WTC11 (cell line): Measurements from ENCODE around the gene PSD2. TPM values are rescaled to one million over a fixed set of nuclear protein-coding genes. Genes with fewer than 3 reads are reported as not detected.

Experiments
- ATAC-seq: fragments of 200-7000 bp; cut with Tn5 transposase; 2 replicates; pipeline ENCODE4 v1.10.0; 2021; ENCODE audit warnings: mild to moderate bottlenecking, moderate library complexity
- CTCF ChIA-PET: fragments of 300-600 bp; sonication (Branson Sonifier 250); formaldehyde crosslinking; loops from one replicate; lab custom pipeline; 2021; ENCODE audit warnings: antibody characterized with exemption; lab: Charles Lee
- POLR2A ChIA-PET: fragments of 350-600 bp; sonication (Branson Sonifier 250); formaldehyde crosslinking; loops from one replicate; lab custom pipeline; 2021; ENCODE audit warnings: antibody characterized with exemption; lab: Charles Lee
- DNase-seq: peaks from one replicate; pipeline ENCODE4 v3.0.0; 2021; ENCODE audit warnings: low spot score
- H3K27ac Mint-ChIP-seq: 2 replicates; pipeline ENCODE4 v1.8.0; 2021; ENCODE audit warnings: mixed read lengths
- H3K27me3 Mint-ChIP-seq: 2 replicates; pipeline ENCODE4 v1.8.0; 2021; ENCODE audit warnings: low read depth, mild to moderate bottlenecking, moderate library complexity, mixed read lengths
- H3K36me3 Mint-ChIP-seq: 2 replicates; pipeline ENCODE4 v1.8.0; 2021; ENCODE audit warnings: mixed read lengths
- H3K4me1 Mint-ChIP-seq: 2 replicates; pipeline ENCODE4 v1.8.0; 2022; ENCODE audit warnings: mixed read lengths
- H3K4me3 Mint-ChIP-seq: 2 replicates; pipeline ENCODE4 v1.8.0; 2021; ENCODE audit warnings: mild to moderate bottlenecking, moderate library complexity, mixed read lengths
- H3K9me3 Mint-ChIP-seq: 2 replicates; pipeline ENCODE4 v1.8.0; 2021; ENCODE audit warnings: mixed read lengths
- EMX1 ChIP-seq: fragments of 250-450 bp; sonication (Bioruptor Pico); IDR thresholded peaks from 2 replicates; pipeline ENCODE4 v1.8.0; 2021; ENCODE audit warnings: mild to moderate bottlenecking
- ETV6 ChIP-seq: sonication (generic); formaldehyde crosslinking; IDR thresholded peaks from 2 replicates; pipeline ENCODE4 v1.8.1; 2022; ENCODE audit warnings: mild to moderate bottlenecking, missing genetic modification reagents
- FOXP1 ChIP-seq: sonication (generic); formaldehyde crosslinking; IDR thresholded peaks from 2 replicates; pipeline ENCODE4 v1.8.0; 2022; ENCODE audit warnings: missing genetic modification reagents, mild to moderate bottlenecking, moderate library complexity, borderline replicate concordance
- GABPB1 ChIP-seq: sonication (generic); formaldehyde crosslinking; IDR thresholded peaks from 2 replicates; pipeline ENCODE4 v1.8.1; 2023; ENCODE audit warnings: mild to moderate bottlenecking, missing genetic modification reagents
- GTF2I ChIP-seq: fragments of 250-450 bp; sonication (Bioruptor Pico); conservative IDR thresholded peaks from 2 replicates; pipeline ENCODE4 v1.4.0; 2021; ENCODE audit warnings: mild to moderate bottlenecking
- HMGA2 ChIP-seq: fragments of 250-450 bp; sonication (Bioruptor Pico); IDR thresholded peaks from 2 replicates; pipeline ENCODE4 v1.4.0; 2021; ENCODE audit warnings: mild to moderate bottlenecking, moderate library complexity
- NFATC4 ChIP-seq: fragments of 250-450 bp; sonication (Bioruptor Pico); IDR thresholded peaks from 2 replicates; pipeline ENCODE4 v1.9.0; 2021; ENCODE audit warnings: mild to moderate bottlenecking
- NR2C2 ChIP-seq: sonication (generic); formaldehyde crosslinking; IDR thresholded peaks from 2 replicates; pipeline ENCODE4 v1.8.0; 2022; ENCODE audit warnings: mild to moderate bottlenecking, missing genetic modification reagents
- SMAD4 ChIP-seq: sonication (generic); formaldehyde crosslinking; IDR thresholded peaks from 2 replicates; pipeline ENCODE4 v1.8.0; 2022; ENCODE audit warnings: mild to moderate bottlenecking, missing genetic modification reagents
- ZNF121 ChIP-seq: sonication (generic); formaldehyde crosslinking; IDR thresholded peaks from 2 replicates; pipeline ENCODE4 v1.8.0; 2023; ENCODE audit warnings: missing genetic modification reagents
- ZNF138 ChIP-seq: sonication (generic); formaldehyde crosslinking; conservative IDR thresholded peaks from 2 replicates; pipeline ENCODE4 v1.8.1; 2022; ENCODE audit warnings: mild to moderate bottlenecking, moderate library complexity, missing genetic modification reagents
- ZNF232 ChIP-seq: sonication (generic); formaldehyde crosslinking; IDR thresholded peaks from 2 replicates; pipeline ENCODE4 v1.8.0; 2022; ENCODE audit warnings: mild to moderate bottlenecking, missing genetic modification reagents
- total RNA-seq: library from RNA; stranded (reverse); gene quantifications from 3 replicates; pipeline ENCODE4 v1.2.3, GENCODE V29; 2021
- TF ChIP-seq, protein P1 (sequence below): sonication (generic); formaldehyde crosslinking; IDR thresholded peaks from 2 replicates; pipeline ENCODE4 v1.8.1; 2022; ENCODE audit warnings: mild to moderate bottlenecking, moderate library complexity, missing genetic modification reagents
- TF ChIP-seq, protein P2 (sequence below): fragments of 200-600 bp; IDR thresholded peaks from 2 replicates; pipeline ENCODE4 v1.8.0; 2022; ENCODE audit warnings: antibody characterized with exemption
- TF ChIP-seq, protein P3 (sequence below): sonication (generic); formaldehyde crosslinking; IDR thresholded peaks from 2 replicates; pipeline ENCODE4 v1.8.1; 2023; ENCODE audit warnings: mild to moderate bottlenecking, moderate library complexity, missing genetic modification reagents
- TF ChIP-seq, protein P4 (sequence below): sonication (generic); formaldehyde crosslinking; IDR thresholded peaks from 2 replicates; pipeline ENCODE4 v1.8.0; 2022; ENCODE audit warnings: mild to moderate bottlenecking, missing genetic modification reagents
- TF ChIP-seq, protein P5 (sequence below): fragments of 250-450 bp; sonication (Bioruptor Pico); IDR thresholded peaks from 2 replicates; pipeline ENCODE4 v1.8.0; 2021; ENCODE audit warnings: mild to moderate bottlenecking

PSD2 gene
- total RNA-seq, 1 experiment from 2014 or later: 0.57 TPM

DNA sequence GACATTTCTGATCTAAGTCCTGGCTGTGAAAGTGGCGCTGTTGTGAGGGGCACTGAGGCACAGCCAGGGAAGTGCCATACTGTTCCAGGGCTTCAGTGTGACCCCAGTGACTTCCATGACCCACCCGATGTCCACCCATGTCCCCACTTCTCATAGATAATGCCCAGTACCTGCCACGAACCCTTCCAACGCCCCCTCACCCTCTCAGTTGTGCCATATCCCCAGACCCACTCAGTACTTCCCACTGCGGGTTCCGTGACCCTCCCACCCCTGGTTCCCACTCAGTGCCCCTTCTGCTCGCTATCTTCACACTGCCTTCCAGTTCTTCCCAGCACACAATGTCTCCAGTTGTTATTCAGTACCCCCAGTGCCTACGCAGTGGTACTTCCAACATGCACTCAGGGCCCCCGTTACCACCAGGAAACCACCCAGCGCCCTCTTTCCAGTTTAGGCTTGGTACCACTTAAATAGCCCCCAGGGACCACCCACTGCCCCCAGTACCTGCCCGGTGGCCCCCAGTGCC, 30.7 kb upstream of the PSD2 start (continued):
- TF ChIP-seq NR2C2 (CRISPR knock-in tag) (no peak), ZNF138 (CRISPR knock-in tag) (no peak)

DNA sequence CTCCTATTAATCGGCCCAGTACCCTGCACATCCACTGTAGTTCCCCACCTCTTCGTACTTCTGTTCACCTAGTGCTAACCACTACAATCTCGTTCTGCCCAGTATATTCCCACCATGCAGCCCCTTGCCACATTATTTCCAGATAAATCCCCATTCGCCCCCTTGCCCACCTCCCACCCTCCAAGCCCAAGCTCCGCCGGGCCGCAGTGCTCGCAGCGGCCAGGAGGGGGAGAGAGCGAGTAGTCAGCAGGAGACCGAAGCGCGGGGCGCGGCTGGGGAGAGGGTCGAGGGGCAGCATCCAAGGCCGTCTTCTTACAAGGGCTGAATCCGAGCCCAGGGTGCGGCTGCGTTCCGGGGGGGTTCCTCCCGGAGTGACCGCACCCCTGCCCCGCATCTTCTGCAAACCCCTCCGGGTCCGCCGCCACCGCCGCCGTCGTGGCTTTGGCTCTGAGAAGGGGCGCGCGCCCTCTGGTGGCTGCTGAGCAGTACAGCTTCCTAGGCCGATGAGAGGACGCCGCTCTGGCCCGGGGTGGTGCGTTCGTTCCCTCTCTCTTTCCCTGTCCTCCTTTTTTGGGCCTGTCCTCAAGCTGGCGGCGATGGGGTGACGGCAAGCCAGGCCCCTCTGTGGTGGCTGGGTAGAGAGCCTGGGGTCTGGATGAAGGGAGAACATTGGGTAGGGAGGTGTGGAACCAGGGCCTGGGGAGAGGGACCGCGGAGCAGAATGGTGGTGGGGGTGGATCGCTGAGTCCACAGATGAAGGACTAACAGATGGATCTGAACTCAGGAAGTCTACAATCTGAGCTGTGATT, 30.0 kb upstream of the PSD2 start:
- no peaks in the 10 kb centered on the region for H3K36me3 Mint-ChIP-seq
- H3K4me1 Mint-ChIP-seq: peaks cover 42% of the 10 kb centered on the region
- peaks cover 52% of the 10 kb centered on the region for H3K27me3 Mint-ChIP-seq
- peak overlapping the region; percentile 61 for H3K4me3 Mint-ChIP-seq
- H3K27ac Mint-ChIP-seq: no peak overlapping the region
- no peaks in the 10 kb centered on the region for H3K9me3 Mint-ChIP-seq
- CTCF ChIA-PET: interaction anchor here (0.6 to 4.9 kb wide), 87 partner anchors 8 to 455 kb away, joined by 3 to 247 read pairs (median 5); partner anchors contain the start of genes CXXC5, DNAJC18, PSD2 and SPATA24
- POLR2A ChIA-PET: interaction anchor here (1.1 to 2.9 kb wide), 4 partner anchors 18 to 132 kb away, joined by 4 to 13 read pairs (median 6); no protein-coding TSS in a partner anchor
- peak; percentile 84 for ATAC-seq
- DNase-seq: peak; percentile 84
- 0 out of 2 replicates have a peak, but pooled peaks have one; percentile 9 for TF ChIP-seq FOXP1 (CRISPR knock-in tag)
- TF ChIP-seq, protein P1, sequence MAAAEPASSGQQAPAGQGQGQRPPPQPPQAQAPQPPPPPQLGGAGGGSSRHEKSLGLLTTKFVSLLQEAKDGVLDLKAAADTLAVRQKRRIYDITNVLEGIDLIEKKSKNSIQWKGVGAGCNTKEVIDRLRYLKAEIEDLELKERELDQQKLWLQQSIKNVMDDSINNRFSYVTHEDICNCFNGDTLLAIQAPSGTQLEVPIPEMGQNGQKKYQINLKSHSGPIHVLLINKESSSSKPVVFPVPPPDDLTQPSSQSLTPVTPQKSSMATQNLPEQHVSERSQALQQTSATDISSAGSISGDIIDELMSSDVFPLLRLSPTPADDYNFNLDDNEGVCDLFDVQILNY (CRISPR knock-in tag): 0 out of 2 replicates have a peak, but pooled peaks have one; percentile 26
- TF ChIP-seq ZNF232 (CRISPR knock-in tag): no peak
- TF ChIP-seq, protein P2, sequence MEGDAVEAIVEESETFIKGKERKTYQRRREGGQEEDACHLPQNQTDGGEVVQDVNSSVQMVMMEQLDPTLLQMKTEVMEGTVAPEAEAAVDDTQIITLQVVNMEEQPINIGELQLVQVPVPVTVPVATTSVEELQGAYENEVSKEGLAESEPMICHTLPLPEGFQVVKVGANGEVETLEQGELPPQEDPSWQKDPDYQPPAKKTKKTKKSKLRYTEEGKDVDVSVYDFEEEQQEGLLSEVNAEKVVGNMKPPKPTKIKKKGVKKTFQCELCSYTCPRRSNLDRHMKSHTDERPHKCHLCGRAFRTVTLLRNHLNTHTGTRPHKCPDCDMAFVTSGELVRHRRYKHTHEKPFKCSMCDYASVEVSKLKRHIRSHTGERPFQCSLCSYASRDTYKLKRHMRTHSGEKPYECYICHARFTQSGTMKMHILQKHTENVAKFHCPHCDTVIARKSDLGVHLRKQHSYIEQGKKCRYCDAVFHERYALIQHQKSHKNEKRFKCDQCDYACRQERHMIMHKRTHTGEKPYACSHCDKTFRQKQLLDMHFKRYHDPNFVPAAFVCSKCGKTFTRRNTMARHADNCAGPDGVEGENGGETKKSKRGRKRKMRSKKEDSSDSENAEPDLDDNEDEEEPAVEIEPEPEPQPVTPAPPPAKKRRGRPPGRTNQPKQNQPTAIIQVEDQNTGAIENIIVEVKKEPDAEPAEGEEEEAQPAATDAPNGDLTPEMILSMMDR: peak; percentile 97
- TF ChIP-seq GTF2I: no peak
- peak; percentile 65; the same call in 1 of the 2 replicates for TF ChIP-seq ETV6 (CRISPR knock-in tag)
- peak; percentile 9; the same call in 1 of the 2 replicates for TF ChIP-seq HMGA2 (CRISPR knock-in tag)
- TF ChIP-seq EMX1 (CRISPR knock-in tag): no peak
- no peak for TF ChIP-seq SMAD4 (CRISPR knock-in tag)
- TF ChIP-seq, protein P3, sequence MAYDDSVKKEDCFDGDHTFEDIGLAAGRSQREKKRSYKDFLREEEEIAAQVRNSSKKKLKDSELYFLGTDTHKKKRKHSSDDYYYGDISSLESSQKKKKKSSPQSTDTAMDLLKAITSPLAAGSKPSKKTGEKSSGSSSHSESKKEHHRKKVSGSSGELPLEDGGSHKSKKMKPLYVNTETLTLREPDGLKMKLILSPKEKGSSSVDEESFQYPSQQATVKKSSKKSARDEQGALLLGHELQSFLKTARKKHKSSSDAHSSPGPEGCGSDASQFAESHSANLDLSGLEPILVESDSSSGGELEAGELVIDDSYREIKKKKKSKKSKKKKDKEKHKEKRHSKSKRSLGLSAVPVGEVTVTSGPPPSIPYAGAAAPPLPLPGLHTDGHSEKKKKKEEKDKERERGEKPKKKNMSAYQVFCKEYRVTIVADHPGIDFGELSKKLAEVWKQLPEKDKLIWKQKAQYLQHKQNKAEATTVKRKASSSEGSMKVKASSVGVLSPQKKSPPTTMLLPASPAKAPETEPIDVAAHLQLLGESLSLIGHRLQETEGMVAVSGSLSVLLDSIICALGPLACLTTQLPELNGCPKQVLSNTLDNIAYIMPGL: peak; percentile 99
- TF ChIP-seq GABPB1 (CRISPR knock-in tag): 0 out of 2 replicates have a peak, but pooled peaks have one; percentile 28
- no peak for TF ChIP-seq NFATC4 (CRISPR knock-in tag)
- TF ChIP-seq, protein P4, sequence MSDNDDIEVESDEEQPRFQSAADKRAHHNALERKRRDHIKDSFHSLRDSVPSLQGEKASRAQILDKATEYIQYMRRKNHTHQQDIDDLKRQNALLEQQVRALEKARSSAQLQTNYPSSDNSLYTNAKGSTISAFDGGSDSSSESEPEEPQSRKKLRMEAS (CRISPR knock-in tag): peak; percentile 69; the same call in 1 of the 2 replicates
- TF ChIP-seq, all 79 proteins: peak for 8

DNA sequence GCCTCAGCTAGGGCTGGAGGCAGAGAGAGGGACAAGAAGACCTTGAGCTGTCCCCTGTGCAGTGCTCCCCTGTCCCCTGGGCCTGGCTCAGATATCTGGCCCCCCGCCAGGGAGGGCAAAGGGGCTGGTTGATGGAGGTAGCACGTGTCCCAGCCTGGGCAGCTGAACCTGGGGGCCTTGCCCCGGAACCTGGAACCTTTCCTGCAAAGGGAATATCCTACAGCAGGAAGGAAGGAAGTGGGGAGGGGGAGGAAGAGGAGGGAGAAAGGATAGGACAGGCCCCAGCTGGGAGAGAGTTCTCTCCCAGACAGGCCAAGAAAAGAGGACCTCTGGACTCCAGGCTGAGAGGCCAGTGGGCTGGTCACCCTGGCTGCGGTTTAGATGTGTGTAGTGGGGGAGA, 27.6 kb upstream of the PSD2 start:
- ChIA-PET CTCF (interaction anchor here (1.2 to 3.8 kb wide), 6 partner anchors 9 to 201 kb away, joined by 4 to 83 read pairs (median 5); no protein-coding TSS in a partner anchor), POLR2A (no interaction called here)
- no peak overlapping the region for H3K27ac Mint-ChIP-seq
- DNase-seq: no peak
- no peaks in the 10 kb centered on the region for H3K36me3 Mint-ChIP-seq
- no peak overlapping the region for H3K4me3 Mint-ChIP-seq
- peaks cover 34% of the 10 kb centered on the region for H3K4me1 Mint-ChIP-seq
- TF ChIP-seq, protein P5, sequence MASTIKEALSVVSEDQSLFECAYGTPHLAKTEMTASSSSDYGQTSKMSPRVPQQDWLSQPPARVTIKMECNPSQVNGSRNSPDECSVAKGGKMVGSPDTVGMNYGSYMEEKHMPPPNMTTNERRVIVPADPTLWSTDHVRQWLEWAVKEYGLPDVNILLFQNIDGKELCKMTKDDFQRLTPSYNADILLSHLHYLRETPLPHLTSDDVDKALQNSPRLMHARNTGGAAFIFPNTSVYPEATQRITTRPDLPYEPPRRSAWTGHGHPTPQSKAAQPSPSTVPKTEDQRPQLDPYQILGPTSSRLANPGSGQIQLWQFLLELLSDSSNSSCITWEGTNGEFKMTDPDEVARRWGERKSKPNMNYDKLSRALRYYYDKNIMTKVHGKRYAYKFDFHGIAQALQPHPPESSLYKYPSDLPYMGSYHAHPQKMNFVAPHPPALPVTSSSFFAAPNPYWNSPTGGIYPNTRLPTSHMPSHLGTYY (CRISPR knock-in tag): no peak
- peak; percentile 42; the same call in 1 of the 2 replicates for TF ChIP-seq ZNF121 (CRISPR knock-in tag)
- TF ChIP-seq, all 79 proteins: peak for 1
- H3K27me3 Mint-ChIP-seq: peaks cover 48% of the 10 kb centered on the region
- H3K9me3 Mint-ChIP-seq: no peaks in the 10 kb centered on the region
- no peak for ATAC-seq
